Measurements from ENCODE around the gene LRRC1.
"Not testable (repeated sequence)": the region's sequence is repeated elsewhere in the genome, so short reads cannot be mapped to it uniquely, and the experiment has no call there.

Gene LRRC1

DNA sequence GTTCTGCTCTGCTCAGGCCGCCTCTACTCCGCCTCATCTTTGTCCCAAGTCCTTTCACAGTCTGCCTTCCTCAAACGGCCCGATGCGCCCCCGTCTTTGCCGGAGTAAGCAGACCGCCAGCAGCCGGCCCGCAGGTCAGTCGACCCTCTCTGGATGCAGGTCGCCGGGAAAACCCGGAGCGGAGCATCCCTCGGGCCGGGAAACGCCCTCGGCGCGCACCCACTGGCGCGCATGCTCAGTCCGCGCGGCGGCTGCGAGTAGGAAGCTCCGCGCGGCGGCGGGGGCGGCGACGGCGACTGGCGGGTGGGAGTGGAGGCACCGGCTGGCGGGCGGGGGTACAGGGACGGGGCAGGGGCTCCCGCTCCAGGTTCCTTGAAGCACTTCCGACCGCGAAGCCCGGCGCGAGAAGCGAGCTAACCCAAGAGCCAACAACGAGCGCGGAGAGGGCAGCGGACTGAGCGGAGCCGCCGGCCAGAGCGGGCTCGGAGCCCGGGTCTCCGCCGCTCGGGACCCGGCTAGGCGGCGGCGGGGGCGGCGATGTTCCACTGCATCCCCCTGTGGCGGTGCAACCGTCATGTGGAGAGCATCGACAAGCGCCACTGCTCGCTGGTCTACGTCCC, at the start of gene LRRC1:
Gene LRRC1, plus strand, starts transcription at position 286 of the 620 bp plus-strand sequence. Its CDS starts 252 bp downstream, at position 538.
- DNase-seq (ENCODE audit: low read depth in 4 of 4, low spot score in 1 of 4), result peak; percentile 48 to 77 (median 66)

GRCh38 chr6:53746442-53747103, 48.2 kb upstream of the LRRC1 start:
- DNase-seq (ENCODE audit: low read depth in 4 of 4, low spot score in 1 of 4), result no peak

DNA sequence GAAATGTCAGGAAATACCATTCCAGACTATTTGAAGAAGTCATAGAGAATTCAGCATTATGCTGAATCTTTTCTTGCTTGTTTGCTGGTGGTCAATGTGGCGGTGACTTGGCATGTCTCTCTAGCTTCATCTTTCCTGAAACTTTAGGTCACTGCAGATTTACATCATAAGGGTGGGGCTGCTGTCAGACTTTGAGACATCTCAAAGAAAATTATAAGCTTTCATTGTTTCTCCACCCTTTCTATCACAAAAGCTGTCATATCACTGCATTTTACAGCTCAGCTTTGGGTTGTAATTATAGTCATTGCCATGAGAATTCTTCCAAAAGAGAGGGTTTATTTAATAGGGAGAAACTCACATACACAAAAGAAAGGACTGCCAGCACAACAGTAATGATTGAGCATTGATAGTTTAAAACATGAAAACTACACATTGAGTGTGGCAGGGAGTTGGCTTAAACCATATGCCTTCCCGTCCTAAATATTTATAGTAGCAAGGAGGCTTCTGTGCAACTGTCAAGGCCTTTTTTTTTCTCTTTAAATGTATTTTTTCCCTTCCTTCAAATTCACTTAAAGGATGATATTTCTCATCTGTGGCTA, 44.7 kb upstream of the LRRC1 start:
- no peak for DNase-seq (ENCODE audit: low read depth in 4 of 4, low spot score in 1 of 4)

DNA sequence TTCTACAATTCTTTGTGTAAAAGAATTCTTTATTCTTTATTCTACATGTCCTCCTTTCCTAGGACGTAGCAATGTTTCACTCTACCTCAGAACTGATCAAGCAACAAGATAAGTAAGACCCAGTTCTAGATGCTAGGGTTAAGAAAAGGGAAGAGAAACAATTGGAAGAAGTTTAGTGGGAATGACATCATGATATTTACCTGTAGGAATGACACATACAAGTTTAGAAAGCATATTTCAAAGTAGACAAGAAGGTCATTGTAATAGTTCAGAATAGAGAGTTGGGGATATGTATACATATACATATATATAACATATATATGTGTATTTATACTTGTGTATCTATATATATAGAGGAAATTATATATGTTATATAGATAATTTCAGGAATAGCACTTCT, 43.4 kb upstream of the LRRC1 start:
- no peak for DNase-seq (ENCODE audit: low read depth in 4 of 4, low spot score in 1 of 4)

DNA sequence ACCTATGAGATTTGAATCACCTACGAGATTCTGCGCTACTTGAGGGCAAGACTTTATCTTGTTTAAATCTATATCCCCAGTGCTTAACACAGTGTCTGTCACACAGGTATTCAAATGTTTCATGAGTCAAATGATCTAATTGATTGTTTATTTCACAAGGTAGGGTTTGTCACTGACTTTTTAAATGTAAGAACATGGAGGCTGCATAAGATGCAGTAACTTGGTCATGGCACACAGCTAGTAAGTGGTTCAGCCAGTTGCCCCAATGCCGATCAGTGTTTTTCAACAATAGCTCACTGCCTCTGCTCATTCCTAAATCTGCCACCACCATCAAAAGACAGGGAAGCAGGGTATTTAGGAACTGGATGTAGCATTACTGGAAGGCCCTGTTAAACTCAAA, 42.4 kb upstream of the LRRC1 start:
- no peak for DNase-seq (ENCODE audit: low read depth in 4 of 4, low spot score in 1 of 4)

GRCh38 chr6:53752856-53753255, 41.9 kb upstream of the LRRC1 start:
- no peak for DNase-seq (ENCODE audit: low read depth in 4 of 4, low spot score in 1 of 4)

DNA sequence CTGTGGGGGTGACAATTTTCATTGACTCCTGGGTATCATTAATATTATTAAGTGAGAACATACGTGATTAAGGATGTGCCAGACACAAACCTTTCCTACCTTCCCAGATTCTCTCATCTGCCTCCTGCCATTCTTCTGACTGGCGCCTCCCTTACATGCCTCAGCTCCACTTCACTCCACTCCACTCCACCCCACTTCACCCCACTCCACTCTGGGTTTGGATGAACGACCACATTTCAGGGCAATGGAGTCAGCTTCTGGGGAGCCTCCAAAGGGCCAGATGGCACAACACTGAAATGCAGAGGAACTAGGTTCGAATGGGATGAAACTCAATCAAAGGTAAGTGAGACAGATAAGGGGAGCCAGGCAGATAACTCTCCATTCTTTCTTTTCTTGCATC, 40.5 kb upstream of the LRRC1 start:
- DNase-seq (ENCODE audit: low read depth in 4 of 4, low spot score in 1 of 4), result no peak

GRCh38 chr6:53756396-53756795, 38.4 kb upstream of the LRRC1 start:
- DNase-seq (ENCODE audit: low read depth in 4 of 4, low spot score in 1 of 4), result no peak

DNA sequence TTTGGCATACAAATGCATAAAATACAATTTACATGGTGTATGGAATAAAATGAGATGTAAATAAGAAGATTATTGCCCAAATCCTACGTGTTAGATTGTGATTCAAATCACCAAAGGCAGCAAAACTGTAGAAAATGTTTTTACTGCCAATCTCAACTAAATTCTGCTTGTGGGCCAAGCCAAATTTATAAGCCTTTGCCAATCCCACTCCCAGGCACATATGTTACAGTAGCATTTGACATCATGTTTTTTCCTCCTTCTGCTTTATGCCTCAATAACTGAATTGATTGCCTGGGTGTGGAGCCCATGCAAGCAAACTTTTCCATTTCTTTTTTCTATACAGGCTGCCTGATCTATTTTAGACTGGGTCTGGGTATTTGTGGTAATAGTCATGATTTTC, 36.3 kb upstream of the LRRC1 start:
- no peak for DNase-seq (ENCODE audit: low read depth in 4 of 4, low spot score in 1 of 4)

GRCh38 chr6:53761036-53761435, 33.8 kb upstream of the LRRC1 start:
- DNase-seq (ENCODE audit: low read depth in 4 of 4, low spot score in 1 of 4), result no peak

DNA sequence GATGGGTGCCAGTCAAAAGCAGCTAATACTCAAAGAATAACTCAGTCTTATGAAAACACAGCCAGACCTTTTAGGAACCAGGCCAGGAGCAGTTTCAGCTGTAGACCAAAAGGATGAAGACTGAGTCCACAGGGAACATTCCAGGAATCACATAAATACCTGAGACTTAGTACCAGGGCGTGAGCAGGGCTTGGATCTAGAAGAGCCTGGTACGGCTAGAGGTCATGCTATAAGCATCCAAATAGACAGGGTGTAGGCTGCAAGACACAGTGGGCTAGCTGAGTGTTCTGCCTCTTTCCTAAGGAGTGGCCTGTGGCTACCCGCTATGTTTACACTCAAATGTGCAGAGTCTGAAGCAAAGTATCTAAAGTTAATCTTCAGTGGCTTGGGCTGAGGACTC, 29.5 kb upstream of the LRRC1 start:
- DNase-seq (ENCODE audit: low read depth in 4 of 4, low spot score in 1 of 4), result no peak

- no peak for DNase-seq (ENCODE audit: low read depth in 4 of 4, low spot score in 1 of 4)
These were observed 27.9 kb upstream of the LRRC1 start for GRCh38 chr6:53766930-53767329.

DNA sequence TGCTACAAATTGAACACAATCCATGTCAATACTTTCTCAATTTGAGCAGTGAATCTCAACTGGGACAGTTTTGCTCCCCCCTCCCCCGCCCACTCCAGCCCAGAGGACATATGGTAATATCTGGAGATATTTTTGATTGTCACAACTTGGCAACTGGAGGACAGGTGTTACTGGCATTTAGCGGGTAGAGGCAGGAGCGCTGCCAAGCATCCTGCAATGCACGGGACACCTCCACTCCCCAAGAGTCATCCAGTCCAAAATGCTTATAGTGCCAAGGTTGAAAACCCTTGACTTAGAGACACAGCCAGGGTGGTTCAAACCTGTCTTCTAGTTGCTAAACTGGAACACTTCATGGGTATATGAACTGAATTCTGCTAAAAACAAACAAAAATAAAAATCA, 26.9 kb upstream of the LRRC1 start:
- DNase-seq (ENCODE audit: low read depth in 4 of 4, low spot score in 1 of 4), result no peak

DNA sequence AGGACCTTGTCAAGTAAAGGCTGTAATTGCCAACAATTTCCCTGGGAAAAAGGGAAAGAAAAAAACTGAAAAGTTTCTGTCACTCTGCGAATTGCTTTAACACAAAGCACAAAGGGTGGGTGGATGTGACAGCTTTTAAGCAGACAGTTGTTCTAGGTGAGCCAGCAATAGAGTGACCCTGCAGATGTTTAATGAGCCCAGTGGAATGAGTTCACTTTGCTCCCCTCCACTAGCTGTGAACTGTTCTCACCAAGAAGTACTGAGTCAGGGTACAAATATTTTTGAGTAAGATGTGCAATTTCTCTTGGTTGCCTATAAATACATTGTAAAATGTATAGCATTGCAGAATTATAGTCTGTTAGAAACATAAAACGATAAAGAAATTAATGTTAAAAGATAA, 26.2 kb upstream of the LRRC1 start:
- DNase-seq (ENCODE audit: low read depth in 4 of 4, low spot score in 1 of 4), result no peak

GRCh38 chr6:53770780-53771249, 24.0 kb upstream of the LRRC1 start:
- no peak for DNase-seq (ENCODE audit: low read depth in 4 of 4, low spot score in 1 of 4)

GRCh38 chr6:53771785-53772624, 22.8 kb upstream of the LRRC1 start:
- DNase-seq (ENCODE audit: low read depth in 4 of 4, low spot score in 1 of 4), result no peak

DNA sequence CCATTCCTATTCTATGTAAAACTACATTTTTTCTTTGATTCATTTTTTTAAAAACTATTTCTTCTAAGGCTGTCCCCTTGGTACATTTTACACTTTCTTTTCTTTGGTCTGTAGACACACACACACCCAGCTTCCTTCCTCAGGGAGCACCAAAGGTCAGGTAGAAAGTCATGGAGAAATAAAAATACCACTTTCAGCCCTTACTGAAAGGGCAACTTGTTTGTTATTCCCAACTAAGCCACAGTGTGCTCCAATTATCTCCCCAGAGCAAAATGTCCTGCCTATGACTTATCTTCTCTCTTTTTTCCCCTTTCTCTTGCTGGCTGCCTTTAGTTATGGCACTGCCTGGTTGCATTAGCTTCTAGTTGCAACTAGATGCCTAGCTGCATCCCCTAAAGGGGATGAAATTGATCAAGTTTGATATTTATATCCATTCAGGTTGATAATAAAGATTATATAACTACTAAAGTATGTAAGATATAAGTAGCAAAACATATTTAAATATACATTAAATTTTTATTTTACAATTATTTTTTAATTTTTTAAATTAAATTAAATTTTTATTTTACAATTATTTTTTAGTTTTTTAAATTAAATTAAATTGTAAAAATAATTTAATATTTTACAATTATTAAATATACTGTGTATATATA, 21.6 kb upstream of the LRRC1 start:
- DNase-seq (ENCODE audit: low read depth in 4 of 4, low spot score in 1 of 4), result no peak

GRCh38 chr6:53776152-53776551, 18.7 kb upstream of the LRRC1 start:
- not testable (repeated sequence) for DNase-seq (ENCODE audit: low read depth in 4 of 4, low spot score in 1 of 4)

DNA sequence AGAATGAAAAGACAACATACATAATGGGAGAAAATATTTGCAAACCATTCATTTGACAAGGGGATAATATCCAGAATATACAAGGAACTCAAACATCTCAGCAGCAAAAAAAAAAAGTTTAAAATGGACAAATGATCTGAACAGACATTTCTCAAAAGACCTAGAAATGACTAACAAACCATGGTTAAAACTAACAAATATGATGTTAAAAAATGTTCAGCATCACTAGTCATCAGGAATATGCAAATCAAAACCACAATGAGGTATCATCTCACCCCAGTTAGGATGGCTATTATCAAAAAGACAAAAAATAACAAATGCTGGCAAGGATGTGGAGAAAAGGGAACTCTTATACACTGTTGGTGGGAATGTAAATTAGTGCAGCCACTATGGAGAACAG, 9.8 kb upstream of the LRRC1 start:
- DNase-seq (ENCODE audit: low read depth in 4 of 4, low spot score in 1 of 4), result not testable (repeated sequence)

- no peak for DNase-seq (ENCODE audit: low read depth in 4 of 4, low spot score in 1 of 4)
These were observed 8.0 kb upstream of the LRRC1 start for GRCh38 chr6:53786832-53787231.

DNA sequence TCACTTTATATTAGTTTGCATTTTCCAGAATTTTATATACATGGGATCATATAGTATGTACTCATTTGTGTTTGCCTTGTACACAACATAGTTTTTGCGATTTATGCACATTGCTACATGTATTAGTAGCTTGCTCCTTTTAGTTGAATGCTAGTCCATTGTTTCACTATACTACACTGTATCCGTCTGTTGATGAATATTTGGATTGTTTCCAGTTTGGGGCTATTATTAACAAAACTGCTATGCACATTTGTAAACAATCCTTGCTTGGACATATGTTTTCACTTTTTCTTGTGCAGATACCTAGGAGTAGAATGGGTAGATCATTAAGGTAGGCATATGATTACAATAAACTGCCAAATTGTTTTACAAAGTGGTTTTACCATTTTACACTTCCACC, 3.9 kb upstream of the LRRC1 start:
- DNase-seq (ENCODE audit: low read depth in 4 of 4, low spot score in 1 of 4), result no peak

Data from stimulated activated CD4-positive, alpha-beta T cell treated with anti-CD3 and anti-CD28 coated beads, Interleukin-1b, Interleukin-23, amount 100 ng/mL, for 24 hours (primary cell).